ENCODE data around the gene SCG2.

SCG2 gene

GRCh38 chr2:223641082-223641481 is 38.9 kb upstream of the SCG2 start:
- TF ChIP-seq FOXP2 (optimal IDR thresholded peaks at IDR 0.05; ENCODE audit: control extremely low read depth, extremely low read length, insufficient read depth) (peak; percentile 47), EZH2 (IDR thresholded peaks at IDR 0.05) (no peak), POLR2AphosphoS5 (IDR thresholded peaks at IDR 0.05; ENCODE audit: borderline replicate concordance, low read depth, low read length) (peak; percentile 21; the same call in 1 of the 2 replicates)
- no peaks in the 10 kb centered on the region for H3K36me3 ChIP-seq (ENCODE audit: insufficient read depth, low read length)
- H3K27ac ChIP-seq: peak overlapping the region; percentile 86
- H3K9ac ChIP-seq (ENCODE audit: insufficient read length): no peak overlapping the region
- peak; percentile 76 for DNase-seq (ENCODE audit: low read depth, low spot score)
- no peaks in the 10 kb centered on the region for H3K9me3 ChIP-seq (ENCODE audit: low read depth, low read length)
- H3K4me3 ChIP-seq: peak overlapping the region; percentile 32

GRCh38 chr2:223635080-223635479 is 32.9 kb upstream of the SCG2 start:
- Histone ChIP-seq H3K9ac (ENCODE audit: insufficient read length) (no peak overlapping the region), H3K4me3 (no peak overlapping the region), H3K27ac (no peak overlapping the region), H3K36me3 (ENCODE audit: insufficient read depth, low read length) (no peaks in the 10 kb centered on the region), H3K9me3 (ENCODE audit: low read depth, low read length) (no peaks in the 10 kb centered on the region)
- no peak for DNase-seq (ENCODE audit: low read depth, low spot score)
- TF ChIP-seq POLR2AphosphoS5 (IDR thresholded peaks at IDR 0.05; ENCODE audit: borderline replicate concordance, low read depth, low read length): no peak
- no peak for TF ChIP-seq FOXP2 (optimal IDR thresholded peaks at IDR 0.05; ENCODE audit: control extremely low read depth, extremely low read length, insufficient read depth)
- TF ChIP-seq EZH2 (IDR thresholded peaks at IDR 0.05): no peak

DNA sequence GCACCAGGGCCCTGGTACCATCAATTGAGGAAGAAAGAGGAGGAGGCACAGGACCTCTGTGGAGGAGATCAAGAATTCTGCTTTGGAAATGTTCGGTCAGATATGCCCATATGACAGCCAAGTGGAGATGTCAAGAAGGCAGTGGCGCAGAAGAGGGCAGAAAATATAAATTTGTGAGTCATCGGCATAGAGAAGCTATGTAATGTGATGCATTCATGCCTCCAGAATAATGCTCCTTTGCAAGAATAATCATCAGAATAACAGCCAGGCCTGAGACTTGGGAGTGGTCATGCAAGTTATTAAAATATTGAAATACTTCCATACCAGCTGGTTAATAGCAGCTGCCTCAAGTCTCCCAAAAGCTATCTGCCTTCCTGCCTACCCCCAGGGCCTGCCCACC is 32.1 kb upstream of the SCG2 start:
- no peak for DNase-seq (ENCODE audit: low read depth, low spot score)
- Histone ChIP-seq H3K9ac (ENCODE audit: insufficient read length) (no peak overlapping the region), H3K9me3 (ENCODE audit: low read depth, low read length) (no peaks in the 10 kb centered on the region), H3K36me3 (ENCODE audit: insufficient read depth, low read length) (no peaks in the 10 kb centered on the region), H3K27ac (no peak overlapping the region), H3K4me3 (no peak overlapping the region)
- no peak for TF ChIP-seq EZH2 (IDR thresholded peaks at IDR 0.05)
- no peak for TF ChIP-seq POLR2AphosphoS5 (IDR thresholded peaks at IDR 0.05; ENCODE audit: borderline replicate concordance, low read depth, low read length)
- no peak for TF ChIP-seq FOXP2 (optimal IDR thresholded peaks at IDR 0.05; ENCODE audit: control extremely low read depth, extremely low read length, insufficient read depth)

DNA sequence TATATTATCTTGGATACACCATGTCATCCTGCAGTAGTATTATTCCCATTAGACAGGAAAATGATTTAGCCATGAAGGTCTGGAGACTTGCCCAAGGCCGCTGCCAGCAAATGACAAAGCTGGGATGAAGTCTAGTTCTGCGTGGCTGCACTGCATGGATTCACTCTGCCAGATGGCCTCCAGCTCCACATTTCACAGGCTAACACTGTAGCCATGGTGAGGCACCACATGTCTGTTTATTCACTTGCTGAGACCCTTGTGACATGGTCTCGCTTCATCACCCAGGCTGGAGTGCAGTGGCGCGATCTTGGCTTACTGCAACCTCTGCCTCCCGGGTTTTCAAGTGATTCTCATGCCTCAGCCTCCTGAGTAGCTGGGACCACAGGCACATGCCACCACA is 31.5 kb upstream of the SCG2 start:
- Histone ChIP-seq H3K36me3 (ENCODE audit: insufficient read depth, low read length) (no peaks in the 10 kb centered on the region), H3K27ac (no peak overlapping the region), H3K9me3 (ENCODE audit: low read depth, low read length) (no peaks in the 10 kb centered on the region), H3K9ac (ENCODE audit: insufficient read length) (no peak overlapping the region), H3K4me3 (no peak overlapping the region)
- DNase-seq (ENCODE audit: low read depth, low spot score): no peak
- TF ChIP-seq EZH2 (IDR thresholded peaks at IDR 0.05): no peak
- no peak for TF ChIP-seq POLR2AphosphoS5 (IDR thresholded peaks at IDR 0.05; ENCODE audit: borderline replicate concordance, low read depth, low read length)
- no peak for TF ChIP-seq FOXP2 (optimal IDR thresholded peaks at IDR 0.05; ENCODE audit: control extremely low read depth, extremely low read length, insufficient read depth)

- H3K9me3 ChIP-seq (ENCODE audit: low read depth, low read length): no peaks in the 10 kb centered on the region
These were observed 30.7 kb upstream of the SCG2 start for GRCh38 chr2:223632826-223633225.

GRCh38 chr2:223626716-223627115 is 24.6 kb upstream of the SCG2 start:
- no peak for DNase-seq (ENCODE audit: low read depth, low spot score)
- H3K9me3 ChIP-seq (ENCODE audit: low read depth, low read length): no peaks in the 10 kb centered on the region
- no peak overlapping the region for H3K9ac ChIP-seq (ENCODE audit: insufficient read length)
- TF ChIP-seq FOXP2 (optimal IDR thresholded peaks at IDR 0.05; ENCODE audit: control extremely low read depth, extremely low read length, insufficient read depth) (no peak), POLR2AphosphoS5 (IDR thresholded peaks at IDR 0.05; ENCODE audit: borderline replicate concordance, low read depth, low read length) (no peak), EZH2 (IDR thresholded peaks at IDR 0.05) (no peak)
- no peak overlapping the region for H3K4me3 ChIP-seq
- H3K36me3 ChIP-seq (ENCODE audit: insufficient read depth, low read length): no peaks in the 10 kb centered on the region
- H3K27ac ChIP-seq: no peak overlapping the region

More at GRCh38 chr2:223632826-223633225, 30.7 kb upstream of the SCG2 start:
- Histone ChIP-seq H3K27ac (no peak overlapping the region), H3K9ac (ENCODE audit: insufficient read length) (no peak overlapping the region), H3K36me3 (ENCODE audit: insufficient read depth, low read length) (no peaks in the 10 kb centered on the region), H3K4me3 (no peak overlapping the region)
- no peak for DNase-seq (ENCODE audit: low read depth, low spot score)
- TF ChIP-seq POLR2AphosphoS5 (IDR thresholded peaks at IDR 0.05; ENCODE audit: borderline replicate concordance, low read depth, low read length) (no peak), EZH2 (IDR thresholded peaks at IDR 0.05) (no peak), FOXP2 (optimal IDR thresholded peaks at IDR 0.05; ENCODE audit: control extremely low read depth, extremely low read length, insufficient read depth) (no peak)

- Histone ChIP-seq H3K9me3 (ENCODE audit: low read depth, low read length) (no peaks in the 10 kb centered on the region), H3K27ac (no peak overlapping the region), H3K9ac (ENCODE audit: insufficient read length) (no peak overlapping the region), H3K4me3 (no peak overlapping the region), H3K36me3 (ENCODE audit: insufficient read depth, low read length) (no peaks in the 10 kb centered on the region)
- TF ChIP-seq FOXP2 (optimal IDR thresholded peaks at IDR 0.05; ENCODE audit: control extremely low read depth, extremely low read length, insufficient read depth) (no peak), POLR2AphosphoS5 (IDR thresholded peaks at IDR 0.05; ENCODE audit: borderline replicate concordance, low read depth, low read length) (no peak), EZH2 (IDR thresholded peaks at IDR 0.05) (no peak)
- DNase-seq (ENCODE audit: low read depth, low spot score): no peak
These were observed 23.5 kb upstream of the SCG2 start for GRCh38 chr2:223625652-223626051.

- Histone ChIP-seq H3K36me3 (ENCODE audit: insufficient read depth, low read length) (no peaks in the 10 kb centered on the region), H3K4me3 (no peak overlapping the region), H3K27ac (no peak overlapping the region), H3K9me3 (ENCODE audit: low read depth, low read length) (no peaks in the 10 kb centered on the region), H3K9ac (ENCODE audit: insufficient read length) (no peak overlapping the region)
- no peak for DNase-seq (ENCODE audit: low read depth, low spot score)
- no peak for TF ChIP-seq POLR2AphosphoS5 (IDR thresholded peaks at IDR 0.05; ENCODE audit: borderline replicate concordance, low read depth, low read length)
- TF ChIP-seq FOXP2 (optimal IDR thresholded peaks at IDR 0.05; ENCODE audit: control extremely low read depth, extremely low read length, insufficient read depth): no peak
- no peak for TF ChIP-seq EZH2 (IDR thresholded peaks at IDR 0.05)
These were observed 19.7 kb upstream of the SCG2 start for GRCh38 chr2:223621901-223622300.

GRCh38 chr2:223619486-223620129 is 17.4 kb upstream of the SCG2 start:
- no peaks in the 10 kb centered on the region for H3K9me3 ChIP-seq (ENCODE audit: low read depth, low read length)
- no peak for DNase-seq (ENCODE audit: low read depth, low spot score)
- H3K27ac ChIP-seq: no peak overlapping the region
- H3K36me3 ChIP-seq (ENCODE audit: insufficient read depth, low read length): no peaks in the 10 kb centered on the region
- TF ChIP-seq EZH2 (IDR thresholded peaks at IDR 0.05): no peak
- H3K4me3 ChIP-seq: no peak overlapping the region
- H3K9ac ChIP-seq (ENCODE audit: insufficient read length): no peak overlapping the region
